Measurements from ENCODE around the gene DGKB. TPM values are rescaled to one million over a fixed set of nuclear protein-coding genes. Genes with fewer than 3 reads are reported as not detected.

The DGKB gene
- total RNA-seq, 6 experiments from 2014 or later = 0.23 to 0.76 (median 0.61) TPM

DNA sequence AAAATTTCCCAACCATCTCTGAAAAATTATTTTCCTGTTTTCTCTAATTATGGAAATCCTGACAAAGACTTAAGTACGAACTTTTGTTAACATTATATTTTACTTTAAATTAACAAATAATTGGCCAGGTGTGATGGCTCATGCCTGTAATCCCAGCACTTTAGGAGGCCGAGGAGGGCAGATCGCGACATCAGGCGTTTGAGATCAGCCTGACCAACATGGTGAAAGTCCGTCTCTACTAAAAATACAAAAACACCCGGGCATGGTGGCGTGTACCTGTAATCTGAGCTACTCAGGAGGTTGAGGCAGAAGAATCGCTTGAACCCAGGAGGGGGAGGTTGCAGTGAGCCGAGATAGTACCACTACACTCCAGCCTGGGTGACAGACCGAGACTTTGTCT is 32.2 kb downstream of the DGKB start:
- Mint-ChIP-seq H3K4me1 (ENCODE audit: low read depth) (no peaks in the 10 kb centered on the region), H3K27ac (no peak overlapping the region), H3K27me3 (ENCODE audit: insufficient read depth) (no peaks in the 10 kb centered on the region), H3K36me3 (ENCODE audit: low read depth) (no peaks in the 10 kb centered on the region), H3K4me3 (no peak overlapping the region), H3K9me3 (peaks cover 5% of the 10 kb centered on the region; the same call in 1 of the 2 replicates)
- no peak for DNase-seq
- TF ChIP-seq, protein P1, sequence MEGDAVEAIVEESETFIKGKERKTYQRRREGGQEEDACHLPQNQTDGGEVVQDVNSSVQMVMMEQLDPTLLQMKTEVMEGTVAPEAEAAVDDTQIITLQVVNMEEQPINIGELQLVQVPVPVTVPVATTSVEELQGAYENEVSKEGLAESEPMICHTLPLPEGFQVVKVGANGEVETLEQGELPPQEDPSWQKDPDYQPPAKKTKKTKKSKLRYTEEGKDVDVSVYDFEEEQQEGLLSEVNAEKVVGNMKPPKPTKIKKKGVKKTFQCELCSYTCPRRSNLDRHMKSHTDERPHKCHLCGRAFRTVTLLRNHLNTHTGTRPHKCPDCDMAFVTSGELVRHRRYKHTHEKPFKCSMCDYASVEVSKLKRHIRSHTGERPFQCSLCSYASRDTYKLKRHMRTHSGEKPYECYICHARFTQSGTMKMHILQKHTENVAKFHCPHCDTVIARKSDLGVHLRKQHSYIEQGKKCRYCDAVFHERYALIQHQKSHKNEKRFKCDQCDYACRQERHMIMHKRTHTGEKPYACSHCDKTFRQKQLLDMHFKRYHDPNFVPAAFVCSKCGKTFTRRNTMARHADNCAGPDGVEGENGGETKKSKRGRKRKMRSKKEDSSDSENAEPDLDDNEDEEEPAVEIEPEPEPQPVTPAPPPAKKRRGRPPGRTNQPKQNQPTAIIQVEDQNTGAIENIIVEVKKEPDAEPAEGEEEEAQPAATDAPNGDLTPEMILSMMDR (IDR thresholded peaks at IDR 0.05) = no peak

DNA sequence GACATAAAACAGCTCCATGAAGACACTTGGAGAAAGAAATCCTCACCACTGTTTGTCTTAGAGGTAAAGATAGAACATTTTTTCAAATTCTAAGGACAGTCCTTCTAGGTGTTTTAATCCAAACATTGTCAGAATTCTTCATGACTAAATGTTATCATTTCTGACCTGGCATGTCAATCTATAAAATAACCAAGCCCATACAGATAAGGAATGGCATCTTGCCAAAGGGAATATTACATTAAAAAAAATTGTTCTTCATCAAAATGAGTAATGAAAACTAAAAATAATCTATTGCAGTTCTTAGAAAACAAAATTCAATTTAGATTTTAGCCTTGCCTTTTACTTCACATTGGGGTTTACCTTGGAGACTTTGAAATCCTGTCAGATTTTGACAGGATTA is 33.6 kb downstream of the DGKB start:
- Mint-ChIP-seq H3K9me3 (peaks cover 5% of the 10 kb centered on the region; the same call in 1 of the 2 replicates), H3K27me3 (ENCODE audit: insufficient read depth) (no peaks in the 10 kb centered on the region), H3K4me1 (ENCODE audit: low read depth) (no peaks in the 10 kb centered on the region), H3K36me3 (ENCODE audit: low read depth) (no peaks in the 10 kb centered on the region), H3K27ac (no peak overlapping the region), H3K4me3 (no peak overlapping the region)
- TF ChIP-seq, protein P1 (IDR thresholded peaks at IDR 0.05) = no peak
- DNase-seq = no peak

DNA sequence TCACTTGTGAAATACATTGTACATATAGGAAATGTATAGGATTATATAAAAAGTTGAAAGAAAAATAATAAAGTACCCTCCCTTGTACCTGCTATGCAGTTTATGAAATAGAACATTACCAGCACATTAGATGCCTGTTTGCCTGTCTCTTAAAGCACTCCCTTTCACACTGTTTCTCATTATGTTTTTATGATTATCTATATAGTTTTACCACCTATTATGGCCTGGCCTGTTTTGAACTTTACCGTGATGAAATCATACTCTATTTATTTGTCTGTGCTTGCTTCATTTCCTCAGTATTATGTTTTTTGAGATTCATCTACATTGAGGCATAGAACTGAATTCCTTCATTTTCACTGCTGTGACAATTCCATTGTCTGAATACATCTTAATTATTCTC is 41.1 kb downstream of the DGKB start:
- H3K27me3 Mint-ChIP-seq (ENCODE audit: insufficient read depth) = no peaks in the 10 kb centered on the region; the same call in 1 of the 2 replicates
- TF ChIP-seq, protein P1 (IDR thresholded peaks at IDR 0.05) = no peak
- no peak overlapping the region for H3K4me3 Mint-ChIP-seq
- H3K4me1 Mint-ChIP-seq (ENCODE audit: low read depth) = no peaks in the 10 kb centered on the region
- no peak for DNase-seq
- no peak overlapping the region for H3K27ac Mint-ChIP-seq
- H3K36me3 Mint-ChIP-seq (ENCODE audit: low read depth) = no peaks in the 10 kb centered on the region
- no peaks in the 10 kb centered on the region for H3K9me3 Mint-ChIP-seq

- no peak overlapping the region for H3K27ac Mint-ChIP-seq
- no peaks in the 10 kb centered on the region for H3K36me3 Mint-ChIP-seq (ENCODE audit: low read depth)
- H3K4me3 Mint-ChIP-seq = no peak overlapping the region
- no peaks in the 10 kb centered on the region for H3K4me1 Mint-ChIP-seq (ENCODE audit: low read depth)
- no peaks in the 10 kb centered on the region for H3K9me3 Mint-ChIP-seq
- DNase-seq = no peak
- TF ChIP-seq, protein P1 (IDR thresholded peaks at IDR 0.05) = no peak
- no peaks in the 10 kb centered on the region; the same call in 1 of the 2 replicates for H3K27me3 Mint-ChIP-seq (ENCODE audit: insufficient read depth)
Measured at GRCh38 chr7:14859267-14859666, 43.3 kb downstream of the DGKB start.

DNA sequence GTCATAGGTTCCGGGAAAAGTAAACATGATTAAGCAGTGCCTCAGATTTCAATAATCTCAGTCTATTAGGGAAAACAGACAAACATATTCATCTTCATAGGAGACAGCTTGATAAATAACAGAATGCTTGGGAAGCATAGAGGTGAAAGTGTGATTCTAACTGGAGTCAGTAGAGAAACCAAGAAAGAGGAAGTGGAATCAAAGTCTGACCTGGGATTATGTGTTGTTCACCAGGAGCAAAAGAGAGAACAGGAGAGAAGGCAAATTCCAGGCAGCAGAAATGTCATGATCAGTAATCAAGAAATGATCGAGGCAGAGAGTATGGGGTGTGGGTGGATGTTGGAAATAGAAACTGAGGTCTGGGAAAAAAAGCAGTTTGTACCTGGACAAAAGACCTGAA is 43.7 kb downstream of the DGKB start:
- Mint-ChIP-seq H3K36me3 (ENCODE audit: low read depth) (no peaks in the 10 kb centered on the region), H3K27me3 (ENCODE audit: insufficient read depth) (no peaks in the 10 kb centered on the region; the same call in 1 of the 2 replicates), H3K27ac (no peak overlapping the region), H3K4me3 (no peak overlapping the region), H3K9me3 (no peaks in the 10 kb centered on the region), H3K4me1 (ENCODE audit: low read depth) (no peaks in the 10 kb centered on the region)
- DNase-seq = no peak
- TF ChIP-seq, protein P1 (IDR thresholded peaks at IDR 0.05) = no peak

DNA sequence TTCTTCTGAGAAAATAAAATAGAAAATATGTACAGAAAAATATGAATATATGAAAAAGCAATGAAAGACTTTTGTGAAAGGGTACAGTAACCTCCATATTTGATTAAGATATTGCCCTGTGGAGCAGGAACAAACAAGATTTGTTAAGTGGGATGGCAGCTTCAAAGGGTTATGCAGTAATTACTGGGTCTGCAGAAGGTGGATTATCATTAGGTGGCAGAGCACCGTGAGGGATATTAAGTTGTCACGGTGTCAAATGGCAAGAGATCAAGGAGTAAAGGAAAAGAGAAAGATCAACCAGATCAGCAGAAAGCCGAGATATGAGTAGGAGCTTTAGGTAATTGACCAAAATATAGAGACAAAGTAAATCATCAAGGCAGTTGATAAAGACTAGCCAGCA is 44.1 kb downstream of the DGKB start:
- TF ChIP-seq, protein P1 (IDR thresholded peaks at IDR 0.05) = no peak
- no peak for DNase-seq
- no peaks in the 10 kb centered on the region; the same call in 1 of the 2 replicates for H3K27me3 Mint-ChIP-seq (ENCODE audit: insufficient read depth)
- H3K27ac Mint-ChIP-seq = no peak overlapping the region
- H3K36me3 Mint-ChIP-seq (ENCODE audit: low read depth) = no peaks in the 10 kb centered on the region
- no peaks in the 10 kb centered on the region for H3K4me1 Mint-ChIP-seq (ENCODE audit: low read depth)
- H3K9me3 Mint-ChIP-seq = no peaks in the 10 kb centered on the region
- H3K4me3 Mint-ChIP-seq = no peak overlapping the region
